IPS-11a (cell line): ENCODE measurements around the gene SYNGR3.
"Not testable (repeated sequence)": the region's sequence is repeated elsewhere in the genome, so short reads cannot be mapped to it uniquely, and the experiment has no call there.

Source experiments
- H3K4me3 ChIP-seq: one replicate; pipeline ENCODE4 v1.5.1; 2013; ENCODE audit warnings: low read depth, low read length, control low read depth

Gene SYNGR3

GRCh38 chr16:2007081-2007836 lies 17.5 kb downstream of the SYNGR3 start:
- H3K4me3 ChIP-seq, result no peak overlapping the region

- no peak overlapping the region for H3K4me3 ChIP-seq
Measured at GRCh38 chr16:2008009-2008526, 18.3 kb downstream of the SYNGR3 start.

GRCh38 chr16:2008631-2009163 lies 18.9 kb downstream of the SYNGR3 start:
- peak overlapping the region; percentile 65 for H3K4me3 ChIP-seq

- peak overlapping the region; percentile 65 for H3K4me3 ChIP-seq
Measured at GRCh38 chr16:2009164-2009711, 19.5 kb downstream of the SYNGR3 start.

- H3K4me3 ChIP-seq, result peak within 1 kb of the TSS; percentile 69
Measured at GRCh38 chr16:2009791-2010510, 20.2 kb downstream of the SYNGR3 start, which contains the start of gene ZNF598. Gene ZNF598, minus strand, starts transcription at chr16:2009821.

GRCh38 chr16:2011726-2012125 lies 22.0 kb downstream of the SYNGR3 start:
- not testable (repeated sequence) for H3K4me3 ChIP-seq

GRCh38 chr16:2013527-2013926 lies 23.8 kb downstream of the SYNGR3 start:
- H3K4me3 ChIP-seq, result no peak overlapping the region

- no peak overlapping the region for H3K4me3 ChIP-seq
Measured at GRCh38 chr16:2015117-2015946, 25.6 kb downstream of the SYNGR3 start.

GRCh38 chr16:2015947-2016208 lies 26.1 kb downstream of the SYNGR3 start:
- H3K4me3 ChIP-seq, result no peak overlapping the region

- no peak overlapping the region for H3K4me3 ChIP-seq
Measured at GRCh38 chr16:2016407-2016922, 26.7 kb downstream of the SYNGR3 start.

GRCh38 chr16:2019518-2019920 lies 29.7 kb downstream of the SYNGR3 start, which contains the start of gene NPW:
Gene NPW, plus strand, starts transcription at chr16:2019785.
- H3K4me3 ChIP-seq, result peak within 1 kb of the TSS; percentile 17

- H3K4me3 ChIP-seq, result peak overlapping the region; percentile 17
Measured at GRCh38 chr16:2019921-2020831, 30.4 kb downstream of the SYNGR3 start.

- peak overlapping the region; percentile 4 for H3K4me3 ChIP-seq
Measured at GRCh38 chr16:2022723-2023091, 32.9 kb downstream of the SYNGR3 start.

- peak overlapping the region; percentile 18 for H3K4me3 ChIP-seq
Measured at GRCh38 chr16:2023092-2024031, 33.6 kb downstream of the SYNGR3 start.

GRCh38 chr16:2024032-2024420 lies 34.3 kb downstream of the SYNGR3 start:
- no peak overlapping the region for H3K4me3 ChIP-seq

- no peak overlapping the region for H3K4me3 ChIP-seq
Measured at GRCh38 chr16:2025251-2025650, 35.5 kb downstream of the SYNGR3 start.

- H3K4me3 ChIP-seq, result no peak overlapping the region
Measured at GRCh38 chr16:2025878-2026460, 36.2 kb downstream of the SYNGR3 start.

- H3K4me3 ChIP-seq, result peak within 1 kb of the TSS; percentile 17
Measured at GRCh38 chr16:2026461-2027023, 36.8 kb downstream of the SYNGR3 start, which contains the start of gene NHERF2. Gene NHERF2, plus strand, starts transcription at chr16:2026902. Its CDS starts 104 bp downstream, at chr16:2027006.
